Measurements from ENCODE around the gene TAF10.

Gene TAF10

GRCh38 chr11:6576471-6577373 is 35.3 kb downstream of the TAF10 start:
- intact Hi-C loops (cut with DNase I; ENCODE audit: low total_unique reads) = no loop called here
- peaks cover 0 to 20% (median 13%) of the 10 kb centered on the region in 4 donors for H3K4me1 ChIP-seq

GRCh38 chr11:6574816-6575715 is 37.0 kb downstream of the TAF10 start:
- intact Hi-C loops (cut with DNase I; ENCODE audit: low total_unique reads) = no loop called here
- Histone ChIP-seq H3K27me3 (no peaks in the 10 kb centered on the region), H3K36me3 (no peaks in the 10 kb centered on the region), H3K27ac (no peak overlapping the region), H3K9me3 (no peaks in the 10 kb centered on the region), H3K4me3 (no peak overlapping the region), H3K4me1 (peaks cover 0 to 30% (median 20%) of the 10 kb centered on the region in 4 donors)
- TF ChIP-seq CTCF (IDR thresholded peaks at IDR 0.05) = no peak
- DNase-seq = no peak

More at GRCh38 chr11:6576471-6577373, 35.3 kb downstream of the TAF10 start:
- Histone ChIP-seq H3K9me3 (no peaks in the 10 kb centered on the region), H3K36me3 (no peaks in the 10 kb centered on the region), H3K27me3 (no peaks in the 10 kb centered on the region), H3K27ac (peak overlapping the region; percentile 37 to 59), H3K4me3 (no peak overlapping the region)
- TF ChIP-seq CTCF (IDR thresholded peaks at IDR 0.05) = no peak
- DNase-seq = no peak

- H3K27ac ChIP-seq = no peak overlapping the region
- intact Hi-C loops (cut with DNase I; ENCODE audit: low total_unique reads) = no loop called here
- no peaks in the 10 kb centered on the region for H3K9me3 ChIP-seq
- no peak overlapping the region for H3K4me3 ChIP-seq
- no peak for TF ChIP-seq CTCF (IDR thresholded peaks at IDR 0.05)
- DNase-seq = no peak
- no peaks in the 10 kb centered on the region for H3K36me3 ChIP-seq
- H3K27me3 ChIP-seq = no peaks in the 10 kb centered on the region
- peaks cover 0 to 28% (median 20%) of the 10 kb centered on the region in 4 donors for H3K4me1 ChIP-seq
Measured at GRCh38 chr11:6572215-6572614, 39.8 kb downstream of the TAF10 start.

- intact Hi-C loops (cut with DNase I; ENCODE audit: low total_unique reads) = no loop called here
- H3K27ac ChIP-seq = no peak overlapping the region
- no peak for DNase-seq
- peaks cover 0 to 22% (median 14%) of the 10 kb centered on the region in 4 donors for H3K4me1 ChIP-seq
- TF ChIP-seq CTCF (IDR thresholded peaks at IDR 0.05) = no peak
- peak overlapping the region in 1 of 2 donors; percentile 16 for H3K4me3 ChIP-seq
- H3K27me3 ChIP-seq = no peaks in the 10 kb centered on the region
- H3K9me3 ChIP-seq = no peaks in the 10 kb centered on the region
- no peaks in the 10 kb centered on the region for H3K36me3 ChIP-seq
Measured at GRCh38 chr11:6571434-6572008, 40.5 kb downstream of the TAF10 start.

- Histone ChIP-seq H3K9me3 (no peaks in the 10 kb centered on the region), H3K4me3 (peak overlapping the region in 1 of 2 donors; percentile 16), H3K27me3 (no peaks in the 10 kb centered on the region), H3K27ac (no peak overlapping the region), H3K4me1 (peaks cover 0 to 22% (median 14%) of the 10 kb centered on the region in 4 donors), H3K36me3 (no peaks in the 10 kb centered on the region)
- intact Hi-C loops (cut with DNase I; ENCODE audit: low total_unique reads) = no loop called here
- no peak for DNase-seq
- no peak for TF ChIP-seq CTCF (IDR thresholded peaks at IDR 0.05)
Measured at GRCh38 chr11:6570691-6571427, 41.2 kb downstream of the TAF10 start.

Measured in tibial artery (tissue), 4 donors.